Hematopoietic multipotent progenitor cell treated with erythropoietin and hydrocortisone succinate and interleukin-3 and kit ligand, for 15 days (in vitro differentiated cells): Measurements from ENCODE around the gene ZNF638.
"Not testable (repeated sequence)": the region's sequence is repeated elsewhere in the genome, so short reads cannot be mapped to it uniquely, and the experiment has no call there.

ENCODE experiments used
- DNase-seq: peaks from one replicate; pipeline ENCODE4 v3.0.0-alpha.2; 2015; ENCODE audit warnings: low spot score

The ZNF638 gene

GRCh38 chr2:71331581-71332434 is at the start of gene ZNF638:
TSS of gene ZNF638 (plus strand) at chr2:71331782. CDS start at chr2:71348955, 17,173 bp downstream.
- DNase-seq: peak; percentile 96

- no peak for DNase-seq
Measured at GRCh38 chr2:71281950-71282349, 49.6 kb upstream of the ZNF638 start.

- DNase-seq: no peak
Measured at GRCh38 chr2:71282493-71282892, 49.1 kb upstream of the ZNF638 start.

- no peak for DNase-seq
Measured at GRCh38 chr2:71283131-71283530, 48.5 kb upstream of the ZNF638 start.

GRCh38 chr2:71285706-71286105 is 45.9 kb upstream of the ZNF638 start:
- DNase-seq: no peak

- no peak for DNase-seq
Measured at GRCh38 chr2:71291398-71291797, 40.2 kb upstream of the ZNF638 start.

- no peak for DNase-seq
Measured at GRCh38 chr2:71292159-71292558, 39.4 kb upstream of the ZNF638 start.

- no peak for DNase-seq
Measured at GRCh38 chr2:71298914-71299313, 32.7 kb upstream of the ZNF638 start.

GRCh38 chr2:71299507-71299906 is 32.1 kb upstream of the ZNF638 start:
- peak; percentile 64 for DNase-seq

GRCh38 chr2:71303849-71304248 is 27.7 kb upstream of the ZNF638 start:
- no peak for DNase-seq

GRCh38 chr2:71306762-71307161 is 24.8 kb upstream of the ZNF638 start:
- DNase-seq: no peak

- no peak for DNase-seq
Measured at GRCh38 chr2:71313016-71313766, 18.4 kb upstream of the ZNF638 start.

GRCh38 chr2:71317060-71317459 is 14.5 kb upstream of the ZNF638 start:
- DNase-seq: no peak

- DNase-seq: not testable (repeated sequence)
Measured at GRCh38 chr2:71317900-71318299, 13.7 kb upstream of the ZNF638 start.

- no peak for DNase-seq
Measured at GRCh38 chr2:71323386-71323785, 8.2 kb upstream of the ZNF638 start.

- DNase-seq: no peak
Measured at GRCh38 chr2:71326968-71327367, 4.6 kb upstream of the ZNF638 start.

- DNase-seq: no peak
Measured at GRCh38 chr2:71327916-71328315, 3.7 kb upstream of the ZNF638 start.

GRCh38 chr2:71330155-71330554 is 1.4 kb upstream of the ZNF638 start:
- no peak for DNase-seq

GRCh38 chr2:71330585-71331330 is 824 bp upstream of the ZNF638 start:
- no peak for DNase-seq

GRCh38 chr2:71331331-71331580 is 326 bp upstream of the ZNF638 start:
- DNase-seq: not testable (repeated sequence)

- peak; percentile 19 for DNase-seq
Measured at GRCh38 chr2:71332435-71332796, 834 bp downstream of the ZNF638 start.

- no peak for DNase-seq
Measured at GRCh38 chr2:71333619-71334018, 2.0 kb downstream of the ZNF638 start.

- no peak for DNase-seq
Measured at GRCh38 chr2:71336384-71336783, 4.8 kb downstream of the ZNF638 start.
